GM18505 (cell line): ENCODE results near the gene TCTN1.
"Not testable (repeated sequence)": the region's sequence is repeated elsewhere in the genome, so short reads cannot be mapped to it uniquely, and the experiment has no call there.

Experiments
- ATAC-seq: cut with Tn5 transposase; IDR thresholded peaks from one replicate; pipeline ENCODE4 v1.9.1; 2021; ENCODE audit not compliant: unreplicated experiment
- POLR2A ChIP-seq: IDR thresholded peaks from 4 replicates; pipeline ENCODE4 v1.6.1; 2011; ENCODE audit warnings: borderline replicate concordance; ENCODE audit not compliant: insufficient read depth, insufficient read length; ENCODE audit errors: extremely low read depth

The TCTN1 gene

GRCh38 chr12:110639336-110640141, 25.6 kb downstream of the TCTN1 start:
- no peak for ATAC-seq
- no peak for TF ChIP-seq POLR2A

GRCh38 chr12:110640275-110641025, 26.5 kb downstream of the TCTN1 start:
- no peak for TF ChIP-seq POLR2A
- no peak for ATAC-seq

GRCh38 chr12:110641521-110641920, 27.6 kb downstream of the TCTN1 start:
- TF ChIP-seq POLR2A: no peak
- no peak for ATAC-seq

- ATAC-seq: no peak
- peak; percentile 39 for TF ChIP-seq POLR2A
Observed at GRCh38 chr12:110647631-110648040, 33.7 kb downstream of the TCTN1 start.

GRCh38 chr12:110649341-110649847, 35.5 kb downstream of the TCTN1 start:
- TF ChIP-seq POLR2A: peak; percentile 20
- no peak for ATAC-seq

GRCh38 chr12:110654238-110654637, 40.3 kb downstream of the TCTN1 start:
- not testable (repeated sequence) for ATAC-seq

- no peak for ATAC-seq
- TF ChIP-seq POLR2A: no peak
Observed at GRCh38 chr12:110656071-110656655, 42.2 kb downstream of the TCTN1 start.

- ATAC-seq: no peak
- no peak for TF ChIP-seq POLR2A
Observed at GRCh38 chr12:110657747-110658146, 43.8 kb downstream of the TCTN1 start.

- no peak for ATAC-seq
- no peak for TF ChIP-seq POLR2A
Observed at GRCh38 chr12:110658242-110658641, 44.3 kb downstream of the TCTN1 start.

GRCh38 chr12:110658878-110659277, 44.9 kb downstream of the TCTN1 start:
- no peak for ATAC-seq
- no peak for TF ChIP-seq POLR2A

- peak; percentile 84 for ATAC-seq
- TF ChIP-seq POLR2A: peak; percentile 44
Observed at GRCh38 chr12:110661337-110661972, 47.5 kb downstream of the TCTN1 start.

- ATAC-seq: no peak
- no peak for TF ChIP-seq POLR2A
Observed at GRCh38 chr12:110666892-110667291, 53.0 kb downstream of the TCTN1 start.

GRCh38 chr12:110667671-110668070, 53.7 kb downstream of the TCTN1 start:
- TF ChIP-seq POLR2A: peak; percentile 42
- ATAC-seq: no peak

- peak; percentile 5 for ATAC-seq
- TF ChIP-seq POLR2A: peak; percentile 13
Observed at GRCh38 chr12:110668480-110669192, 54.7 kb downstream of the TCTN1 start.
